ENCODE measurements around the gene C4orf54. TPM values are rescaled to one million over a fixed set of nuclear protein-coding genes. Genes with fewer than 3 reads are reported as not detected.

Gene C4orf54
- polyA plus RNA-seq, 3 donors from 2014 or later: not detected

GRCh38 chr4:99628040-99628439, 29.6 kb downstream of the C4orf54 start:
- no peak overlapping the region for H3K4me3 Mint-ChIP-seq
- H3K27ac Mint-ChIP-seq: no peak overlapping the region
- no peaks in the 10 kb centered on the region for H3K4me1 Mint-ChIP-seq

GRCh38 chr4:99625369-99625768, 32.3 kb downstream of the C4orf54 start:
- Mint-ChIP-seq H3K9me3 (no peaks in the 10 kb centered on the region), H3K4me3 (no peak overlapping the region), H3K36me3 (no peaks in the 10 kb centered on the region), H3K27me3 (ENCODE audit: low read depth in 3 of 3) (peaks cover 0 to 5% (median 5%) of the 10 kb centered on the region in 3 donors), H3K27ac (no peak overlapping the region), H3K4me1 (no peaks in the 10 kb centered on the region)
- no peak for DNase-seq

More at GRCh38 chr4:99628040-99628439, 29.6 kb downstream of the C4orf54 start:
- Mint-ChIP-seq H3K36me3 (no peaks in the 10 kb centered on the region), H3K9me3 (no peaks in the 10 kb centered on the region), H3K27me3 (ENCODE audit: low read depth in 3 of 3) (peaks cover 0 to 4% (median 3%) of the 10 kb centered on the region in 3 donors)
- DNase-seq: no peak

DNA sequence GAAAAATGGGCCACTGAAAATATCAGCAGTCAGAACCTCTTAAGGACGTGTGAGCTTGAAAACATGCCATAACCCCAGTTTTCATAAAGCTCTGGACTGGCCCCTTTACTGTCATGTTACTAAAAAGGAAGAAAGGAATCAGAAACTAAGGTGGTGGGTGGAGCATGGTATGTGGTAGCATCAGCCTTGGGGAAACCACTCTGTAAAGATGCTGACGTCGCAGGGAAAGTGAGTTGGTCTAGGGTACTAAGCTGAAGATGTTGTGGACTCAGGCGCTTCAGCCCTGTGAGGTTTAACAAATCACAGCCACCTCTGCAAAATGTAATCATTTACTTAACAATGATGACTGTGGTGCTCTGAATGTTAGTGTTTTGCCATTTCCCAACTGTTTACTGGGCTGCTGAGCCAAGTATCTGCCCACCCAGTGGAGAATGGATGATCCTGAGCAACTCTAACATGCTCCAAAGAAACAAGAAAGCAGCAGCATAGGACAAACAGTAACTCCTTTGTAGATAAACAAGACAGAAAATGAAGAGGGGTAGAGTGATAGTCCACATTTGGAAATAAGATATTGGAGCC, 33.4 kb downstream of the C4orf54 start:
- no peak for DNase-seq
- H3K4me3 Mint-ChIP-seq: no peak overlapping the region
- H3K36me3 Mint-ChIP-seq: no peaks in the 10 kb centered on the region
- no peak overlapping the region for H3K27ac Mint-ChIP-seq
- no peaks in the 10 kb centered on the region for H3K4me1 Mint-ChIP-seq
- peaks cover 0 to 5% (median 5%) of the 10 kb centered on the region in 3 donors for H3K27me3 Mint-ChIP-seq (ENCODE audit: low read depth in 3 of 3)
- H3K9me3 Mint-ChIP-seq: no peaks in the 10 kb centered on the region

DNA sequence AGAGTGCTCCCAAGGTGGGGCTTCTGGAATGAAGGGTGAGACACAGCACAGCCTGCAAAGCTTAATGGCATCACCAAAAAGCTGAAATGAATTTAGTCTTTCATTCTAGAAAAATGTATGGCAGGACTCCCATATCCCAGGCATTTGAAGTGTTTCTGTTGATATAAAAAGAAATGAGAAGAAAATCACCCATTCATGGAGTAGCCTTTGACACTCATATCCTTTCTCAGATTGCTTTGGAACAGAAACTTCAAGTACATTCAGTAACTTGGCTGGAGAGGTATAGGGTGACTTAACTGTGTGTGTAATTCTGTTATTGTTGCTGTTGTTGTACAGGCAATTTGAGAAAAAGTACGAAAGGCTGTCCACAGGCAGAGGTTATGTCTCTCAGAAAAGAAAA, 35.3 kb downstream of the C4orf54 start:
- Mint-ChIP-seq H3K36me3 (no peaks in the 10 kb centered on the region), H3K4me3 (no peak overlapping the region), H3K4me1 (no peaks in the 10 kb centered on the region), H3K9me3 (no peaks in the 10 kb centered on the region), H3K27me3 (ENCODE audit: low read depth in 3 of 3) (peaks cover 0 to 10% (median 7%) of the 10 kb centered on the region in 3 donors), H3K27ac (no peak overlapping the region)
- no peak for DNase-seq

DNA sequence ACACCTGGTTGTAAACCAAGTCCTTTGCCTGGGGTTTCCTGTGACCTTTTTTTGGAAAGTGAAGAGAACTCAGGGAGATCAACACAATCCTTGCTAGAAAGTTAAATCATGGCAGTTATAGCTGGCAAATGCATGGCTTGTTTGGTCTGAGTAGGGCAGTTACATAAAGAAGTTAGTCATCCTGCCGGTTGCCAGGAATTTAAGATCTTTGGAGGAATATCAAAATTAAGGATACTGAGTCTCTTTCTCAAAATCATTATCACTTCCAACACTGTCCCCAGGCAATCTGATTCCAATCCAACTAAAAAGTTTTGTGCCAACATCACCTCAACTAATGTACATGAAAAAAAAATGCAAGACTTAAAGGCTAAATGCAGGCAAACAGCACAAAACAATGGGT, 40.3 kb downstream of the C4orf54 start:
- Mint-ChIP-seq H3K27ac (no peak overlapping the region), H3K36me3 (no peaks in the 10 kb centered on the region), H3K4me1 (no peaks in the 10 kb centered on the region), H3K4me3 (no peak overlapping the region), H3K9me3 (no peaks in the 10 kb centered on the region), H3K27me3 (ENCODE audit: low read depth in 3 of 3) (peaks cover 3 to 7% (median 4%) of the 10 kb centered on the region in 3 donors)
- DNase-seq: no peak

DNA sequence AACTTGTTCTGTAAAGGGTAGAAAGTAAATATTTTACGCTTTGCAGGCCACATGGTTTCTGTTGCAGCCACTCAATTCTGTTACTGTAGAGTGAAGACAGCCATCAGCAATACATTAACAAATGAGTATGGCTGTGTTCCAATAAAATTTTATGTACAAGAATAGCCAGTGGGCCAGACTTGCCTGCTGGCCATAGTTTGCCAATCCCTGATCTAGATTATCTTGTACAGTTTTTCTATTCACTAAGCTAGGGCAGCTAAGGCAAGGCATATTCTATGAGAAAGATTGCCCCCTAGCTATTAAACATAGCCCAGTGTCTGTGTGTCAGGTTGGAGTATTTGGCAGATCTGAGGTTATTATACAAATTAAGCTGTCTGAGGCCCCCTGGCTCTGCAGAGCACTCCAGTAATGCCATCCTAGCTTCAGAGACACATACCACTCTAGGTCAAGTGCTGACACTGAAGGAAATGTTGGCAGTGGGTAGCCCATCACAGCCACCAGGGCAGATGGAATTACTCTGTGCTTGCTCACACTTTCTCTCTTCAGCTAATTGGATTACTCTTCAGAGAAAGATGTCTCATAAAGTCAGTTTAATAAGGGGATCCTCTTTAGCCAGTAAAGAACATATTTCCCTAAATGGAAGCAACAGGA, 42.3 kb downstream of the C4orf54 start:
- Mint-ChIP-seq H3K4me3 (no peak overlapping the region), H3K4me1 (no peaks in the 10 kb centered on the region), H3K27ac (no peak overlapping the region), H3K9me3 (no peaks in the 10 kb centered on the region), H3K27me3 (ENCODE audit: low read depth in 3 of 3) (peaks cover 2 to 11% (median 4%) of the 10 kb centered on the region in 3 donors), H3K36me3 (no peaks in the 10 kb centered on the region)
- DNase-seq: no peak

- no peaks in the 10 kb centered on the region for H3K9me3 Mint-ChIP-seq
- no peak overlapping the region for H3K27ac Mint-ChIP-seq
- no peaks in the 10 kb centered on the region for H3K36me3 Mint-ChIP-seq
- H3K27me3 Mint-ChIP-seq (ENCODE audit: low read depth in 3 of 3): peaks cover 2 to 14% (median 4%) of the 10 kb centered on the region in 3 donors
- no peaks in the 10 kb centered on the region for H3K4me1 Mint-ChIP-seq
- DNase-seq: no peak
- no peak overlapping the region for H3K4me3 Mint-ChIP-seq
Measured at GRCh38 chr4:99614491-99614890, 43.1 kb downstream of the C4orf54 start.

DNA sequence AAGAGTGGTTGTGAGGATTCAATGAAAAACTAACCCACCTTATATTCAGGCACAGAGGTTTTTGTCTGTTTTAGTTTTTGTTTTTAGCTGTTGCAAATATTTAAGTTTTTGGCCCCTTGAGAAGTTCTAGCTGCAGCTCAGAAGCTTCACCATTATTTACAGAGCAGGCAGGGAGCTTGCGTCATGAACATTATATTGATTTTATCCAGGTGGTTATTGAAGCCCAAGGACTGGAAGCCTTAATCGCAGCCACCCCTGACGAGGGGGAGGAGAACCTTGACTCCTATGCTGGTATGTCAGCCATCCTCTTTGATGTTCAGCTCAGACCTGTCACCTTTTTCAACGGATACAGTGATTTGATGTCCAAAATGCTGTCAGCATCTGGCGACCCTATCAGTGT, 44.9 kb downstream of the C4orf54 start:
- H3K27me3 Mint-ChIP-seq (ENCODE audit: low read depth in 3 of 3): peaks cover 0 to 11% (median 4%) of the 10 kb centered on the region in 3 donors

GRCh38 chr4:99612281-99612680, 45.3 kb downstream of the C4orf54 start:
- Mint-ChIP-seq H3K9me3 (no peaks in the 10 kb centered on the region), H3K27ac (no peak overlapping the region), H3K36me3 (no peaks in the 10 kb centered on the region), H3K27me3 (ENCODE audit: low read depth in 3 of 3) (peaks cover 3 to 9% (median 4%) of the 10 kb centered on the region in 3 donors), H3K4me1 (no peaks in the 10 kb centered on the region), H3K4me3 (no peak overlapping the region)
- no peak for DNase-seq

More for the DNA sequence above, 44.9 kb downstream of the C4orf54 start:
- Mint-ChIP-seq H3K4me3 (no peak overlapping the region), H3K27ac (no peak overlapping the region), H3K9me3 (no peaks in the 10 kb centered on the region), H3K4me1 (no peaks in the 10 kb centered on the region), H3K36me3 (no peaks in the 10 kb centered on the region)
- DNase-seq: no peak

DNA sequence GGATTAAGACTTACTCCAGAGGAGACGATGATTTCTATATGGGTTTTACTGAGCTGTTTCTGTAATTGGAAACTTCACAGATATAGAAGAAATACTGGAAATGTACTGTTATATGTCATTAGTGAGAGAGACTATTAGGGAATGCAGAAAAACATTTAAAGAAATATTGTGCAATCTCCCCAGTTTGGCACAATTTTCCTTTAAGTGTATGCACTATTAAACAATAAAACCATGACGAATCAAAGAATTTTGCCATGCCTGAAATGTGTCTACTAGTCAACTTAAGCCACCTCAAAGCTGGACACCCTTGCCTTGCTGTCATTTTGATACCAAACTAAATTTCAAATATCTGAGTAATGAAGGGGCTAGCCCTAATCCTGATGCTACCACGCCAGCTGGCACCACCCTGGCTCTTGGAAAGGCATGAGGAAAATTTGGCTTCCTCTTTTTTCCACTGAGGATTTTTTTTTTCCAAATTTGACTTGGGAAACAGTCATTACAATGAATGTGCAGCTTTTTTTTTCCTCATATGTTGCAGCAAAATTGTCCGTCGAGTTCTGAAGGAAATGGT, 46.9 kb downstream of the C4orf54 start:
- H3K27ac Mint-ChIP-seq: no peak overlapping the region
- no peak for DNase-seq
- no peaks in the 10 kb centered on the region for H3K9me3 Mint-ChIP-seq
- no peaks in the 10 kb centered on the region for H3K36me3 Mint-ChIP-seq
- peaks cover 3 to 9% (median 4%) of the 10 kb centered on the region in 3 donors for H3K27me3 Mint-ChIP-seq (ENCODE audit: low read depth in 3 of 3)
- H3K4me3 Mint-ChIP-seq: no peak overlapping the region
- no peaks in the 10 kb centered on the region for H3K4me1 Mint-ChIP-seq

GRCh38 chr4:99608417-99608816, 49.2 kb downstream of the C4orf54 start:
- H3K9me3 Mint-ChIP-seq: no peaks in the 10 kb centered on the region
- H3K4me3 Mint-ChIP-seq: no peak overlapping the region
- H3K27me3 Mint-ChIP-seq (ENCODE audit: low read depth in 3 of 3): peaks cover 2 to 9% (median 6%) of the 10 kb centered on the region in 3 donors
- H3K4me1 Mint-ChIP-seq: no peaks in the 10 kb centered on the region
- H3K27ac Mint-ChIP-seq: no peak overlapping the region
- H3K36me3 Mint-ChIP-seq: no peaks in the 10 kb centered on the region
- DNase-seq: no peak

Other genes starting within 250 kb of the C4orf54 start
- gene ADH7, start 222.5 kb downstream of the C4orf54 start, polyA plus RNA-seq: not detected
- gene C4orf17, start 146.8 kb downstream of the C4orf54 start, polyA plus RNA-seq: not detected
- gene TRMT10A, start 93.8 kb downstream of the C4orf54 start, polyA plus RNA-seq: 1 to 10 TPM; 2.1 to 5.4 (median 2.6) TPM
- gene MTTP, start 83.0 kb downstream of the C4orf54 start, polyA plus RNA-seq: not detected
- 10 to 100 TPM; 11.7 to 13.8 (median 13.2) TPM for gene DAPP1, start 159.0 kb upstream of the C4orf54 start, polyA plus RNA-seq
- 10 to 100 TPM; 29.9 to 67.2 (median 47.3) TPM for gene LAMTOR3, start 236.6 kb upstream of the C4orf54 start, polyA plus RNA-seq